Islet of Langerhans (tissue), 1 donor: ENCODE data around the gene NUP50.

Experiments
- FAIRE-seq: peaks from one replicate; lab custom pipeline; 2011; peaks lifted over from hg19 to GRCh38; lab: Jason Lieb, UNC

NUP50 gene

DNA sequence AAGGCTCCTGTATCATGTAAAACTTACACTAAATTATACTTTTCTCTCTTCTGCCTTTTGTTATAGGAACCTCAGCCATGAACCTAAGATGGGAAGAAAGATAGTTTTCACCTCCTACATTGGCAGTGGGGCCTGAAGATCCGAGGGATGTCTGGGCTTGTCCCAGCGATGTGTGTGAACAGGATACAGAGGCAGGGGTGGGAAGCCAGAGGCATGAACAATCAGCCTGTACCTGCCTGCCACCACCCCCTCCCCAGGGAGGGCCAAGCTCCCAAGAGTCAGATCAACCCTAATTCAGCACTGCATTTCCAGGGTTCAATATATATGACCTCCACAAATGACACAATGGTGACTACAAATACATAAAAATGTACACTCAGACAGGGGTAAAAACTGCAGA, 67.6 kb downstream of the NUP50 start:
- no peak for FAIRE-seq

DNA sequence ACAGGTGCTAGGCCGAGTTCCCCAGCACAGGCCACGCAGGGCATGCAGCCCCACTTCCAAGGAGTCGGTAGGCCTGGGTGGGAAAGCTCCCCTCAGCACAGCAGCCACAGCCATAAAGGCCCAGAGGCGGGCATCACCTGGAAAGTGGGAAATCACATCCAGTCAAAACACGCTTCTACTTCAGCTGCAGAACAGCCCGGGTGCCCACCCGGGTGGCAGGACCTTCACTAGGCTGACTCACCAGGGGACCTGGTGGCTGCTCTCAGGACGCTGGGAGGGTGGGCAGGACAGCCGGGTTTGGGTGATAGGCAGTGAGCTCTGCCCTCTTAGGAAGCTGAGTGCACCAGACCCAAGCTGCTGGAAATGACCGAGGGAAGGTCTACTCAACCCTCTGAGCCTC, 69.7 kb downstream of the NUP50 start:
- no peak for FAIRE-seq

DNA sequence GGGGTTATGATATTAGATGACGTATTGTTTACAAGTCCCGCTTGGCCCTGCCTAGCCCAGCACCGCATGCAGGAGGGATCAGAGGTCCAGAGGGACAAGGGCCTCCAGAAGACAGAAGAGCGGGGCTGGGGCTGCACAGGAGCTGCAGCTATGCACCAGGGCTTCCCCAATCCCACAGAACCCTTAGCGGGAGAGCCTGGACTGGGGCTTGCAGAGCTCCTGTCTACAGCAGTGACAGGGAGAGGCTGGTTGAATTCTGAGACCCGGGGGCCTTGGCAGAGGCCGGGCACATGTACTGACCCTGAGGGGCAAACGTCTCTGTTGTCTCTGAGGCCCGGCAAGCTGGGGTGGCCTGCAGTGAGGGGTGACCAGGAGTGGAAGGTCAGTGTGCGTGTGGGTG, 70.1 kb downstream of the NUP50 start:
- no peak for FAIRE-seq

DNA sequence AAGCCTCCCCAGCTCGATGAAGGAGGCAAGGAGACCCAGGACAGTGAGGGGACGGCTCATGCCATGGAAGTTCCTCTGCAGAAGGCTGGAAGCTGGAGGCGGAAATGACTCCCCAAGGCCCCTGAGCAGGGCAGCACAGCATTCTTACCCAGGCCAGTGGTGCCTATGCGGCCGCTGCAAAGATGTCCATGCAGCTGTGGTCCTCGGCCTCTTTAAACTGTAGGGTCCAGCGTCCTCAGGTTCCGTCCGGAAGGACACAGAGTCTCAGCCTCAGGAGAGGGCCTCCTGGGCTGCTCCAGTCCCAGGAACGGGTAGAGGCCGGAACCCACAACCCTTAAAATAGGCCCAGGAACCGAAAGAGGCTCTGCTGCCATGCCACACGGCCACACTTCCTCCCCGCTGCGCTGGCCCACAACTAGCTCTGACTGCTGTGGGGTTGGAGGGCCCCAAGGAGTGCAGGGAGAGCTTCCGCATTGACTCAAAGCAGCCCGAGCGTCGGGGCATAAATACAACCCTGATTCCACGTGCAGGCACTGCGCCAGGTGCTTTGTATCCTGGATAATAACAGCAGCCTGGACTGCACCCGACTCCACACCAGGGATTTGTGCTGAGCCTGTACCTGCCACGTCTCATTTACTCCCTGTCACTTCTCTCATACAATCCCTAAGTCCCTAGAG, 71.5 kb downstream of the NUP50 start:
- FAIRE-seq, result no peak

DNA sequence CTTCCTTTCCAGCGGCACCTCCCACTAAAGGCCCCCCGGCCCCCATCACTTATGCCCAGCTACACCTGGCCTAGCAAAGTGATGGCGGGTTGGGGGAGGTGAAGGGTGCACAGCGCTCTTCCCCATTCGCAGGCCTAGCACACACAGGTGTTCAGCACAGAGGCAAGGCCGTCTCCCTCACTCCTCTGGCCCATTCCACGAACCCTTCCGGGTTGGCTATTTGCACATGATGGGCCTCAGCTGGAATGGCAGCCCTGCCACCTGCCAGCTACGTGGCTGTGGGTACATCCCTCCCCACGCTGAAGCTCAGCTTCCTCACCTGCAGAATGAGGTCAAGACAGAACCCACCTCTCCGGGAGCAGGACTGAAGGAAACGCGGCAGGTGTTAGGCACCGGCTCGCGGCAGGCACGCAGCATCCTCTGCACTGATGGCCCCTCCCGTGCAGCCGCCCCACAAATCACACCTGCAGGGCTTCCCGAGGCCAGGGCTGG, 72.2 kb downstream of the NUP50 start:
- no peak for FAIRE-seq

DNA sequence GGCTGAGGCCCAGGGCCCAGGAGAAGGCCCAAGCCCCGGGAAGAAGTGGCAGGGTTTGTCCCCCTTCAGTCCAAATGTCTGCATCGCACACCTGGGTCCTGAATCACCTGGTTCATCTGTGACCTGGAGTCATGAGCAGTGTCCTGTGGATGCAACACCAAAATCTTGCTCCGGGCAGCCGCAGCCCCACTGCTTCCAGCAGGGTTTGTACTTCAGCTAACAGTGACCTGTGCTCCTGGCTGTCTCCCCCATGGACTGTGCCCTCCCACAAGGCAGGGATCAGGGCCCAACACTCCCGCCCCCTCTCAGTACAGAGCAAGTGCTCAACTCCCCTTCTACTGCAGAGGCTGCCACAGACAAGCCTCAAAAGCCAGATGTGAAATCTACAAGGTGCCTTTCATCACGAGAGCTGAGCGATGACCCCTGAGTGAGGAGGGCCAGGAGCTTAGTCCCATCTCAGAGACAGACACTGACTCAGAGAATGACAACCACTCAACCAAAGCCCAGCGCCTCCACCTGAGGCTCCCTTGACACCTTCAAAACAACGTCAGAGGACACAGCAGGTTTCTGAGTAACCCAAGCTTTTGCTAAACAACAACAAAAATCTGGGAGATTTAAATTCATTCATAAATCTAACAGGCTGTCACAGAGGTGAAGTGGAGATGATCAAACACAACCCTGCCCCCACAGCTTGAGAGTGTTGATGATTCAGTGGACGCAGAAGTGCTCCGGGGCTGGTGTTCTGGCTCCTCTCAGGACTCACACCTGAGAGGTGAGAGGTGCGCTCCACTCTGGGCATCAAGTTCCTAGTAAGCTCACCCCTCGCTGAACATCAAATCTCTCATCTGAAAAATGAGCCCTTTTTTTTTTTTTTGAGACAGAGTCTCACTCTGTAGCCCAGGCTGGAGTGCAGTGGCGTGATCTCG, 73.6 kb downstream of the NUP50 start:
- FAIRE-seq, result no peak
